ENCODE results near the gene GLOD4. TPM values are rescaled to one million over a fixed set of nuclear protein-coding genes. Genes with fewer than 3 reads are reported as not detected.
"Not testable (repeated sequence)": the region's sequence is repeated elsewhere in the genome, so short reads cannot be mapped to it uniquely, and the experiment has no call there.

GLOD4 gene
- total and polyA plus RNA-seq, 2 experiments from 2014 or later: 76.8 to 85.3 TPM

DNA sequence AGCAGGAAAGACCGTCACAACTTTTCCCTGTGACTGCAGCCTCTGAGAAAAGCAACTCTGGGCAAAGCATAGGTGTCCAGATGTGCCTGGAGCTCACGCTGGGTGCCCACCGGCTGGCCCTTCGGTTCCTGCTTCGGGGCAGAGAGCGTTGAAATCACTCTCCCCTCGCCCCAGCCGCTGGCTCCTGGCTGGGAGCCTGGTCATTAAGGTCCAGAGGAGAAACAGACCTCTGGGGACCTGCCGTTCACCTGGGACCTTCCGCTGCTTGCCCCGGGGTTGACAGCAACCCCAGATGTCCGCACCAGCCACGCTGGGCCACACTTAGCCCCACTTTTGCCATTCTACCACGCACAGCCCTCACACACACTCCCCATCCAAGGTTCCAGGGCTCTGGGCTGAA lies 13.2 kb upstream of the GLOD4 start:
- no peak overlapping the region for H3K4me3 ChIP-seq
- H3K27ac ChIP-seq: no peak overlapping the region

GRCh38 chr17:794876-795275 lies 12.8 kb upstream of the GLOD4 start:
- Histone ChIP-seq H3K4me3 (no peak overlapping the region), H3K4me1 (ENCODE audit: low read depth) (no peaks in the 10 kb centered on the region), H3K9me3 (ENCODE audit: low read depth) (no peaks in the 10 kb centered on the region), H3K36me3 (peaks cover 6% of the 10 kb centered on the region), H3K27ac (no peak overlapping the region), H3K27me3 (no peaks in the 10 kb centered on the region)
- TF ChIP-seq, protein P1, sequence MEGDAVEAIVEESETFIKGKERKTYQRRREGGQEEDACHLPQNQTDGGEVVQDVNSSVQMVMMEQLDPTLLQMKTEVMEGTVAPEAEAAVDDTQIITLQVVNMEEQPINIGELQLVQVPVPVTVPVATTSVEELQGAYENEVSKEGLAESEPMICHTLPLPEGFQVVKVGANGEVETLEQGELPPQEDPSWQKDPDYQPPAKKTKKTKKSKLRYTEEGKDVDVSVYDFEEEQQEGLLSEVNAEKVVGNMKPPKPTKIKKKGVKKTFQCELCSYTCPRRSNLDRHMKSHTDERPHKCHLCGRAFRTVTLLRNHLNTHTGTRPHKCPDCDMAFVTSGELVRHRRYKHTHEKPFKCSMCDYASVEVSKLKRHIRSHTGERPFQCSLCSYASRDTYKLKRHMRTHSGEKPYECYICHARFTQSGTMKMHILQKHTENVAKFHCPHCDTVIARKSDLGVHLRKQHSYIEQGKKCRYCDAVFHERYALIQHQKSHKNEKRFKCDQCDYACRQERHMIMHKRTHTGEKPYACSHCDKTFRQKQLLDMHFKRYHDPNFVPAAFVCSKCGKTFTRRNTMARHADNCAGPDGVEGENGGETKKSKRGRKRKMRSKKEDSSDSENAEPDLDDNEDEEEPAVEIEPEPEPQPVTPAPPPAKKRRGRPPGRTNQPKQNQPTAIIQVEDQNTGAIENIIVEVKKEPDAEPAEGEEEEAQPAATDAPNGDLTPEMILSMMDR (IDR thresholded peaks at IDR 0.05; ENCODE audit: low read depth, low read length): peak; percentile 74
- peak; percentile 77 to 78 for DNase-seq (ENCODE audit: low read depth in 1 of 2, low spot score in 1 of 2)

More for the DNA sequence above, 13.2 kb upstream of the GLOD4 start:
- no peaks in the 10 kb centered on the region for H3K9me3 ChIP-seq (ENCODE audit: low read depth)
- TF ChIP-seq, protein P1 (IDR thresholded peaks at IDR 0.05; ENCODE audit: low read depth, low read length): no peak
- H3K27me3 ChIP-seq: no peaks in the 10 kb centered on the region
- no peak for DNase-seq (ENCODE audit: low read depth in 1 of 2, low spot score in 1 of 2)
- peaks cover 9% of the 10 kb centered on the region for H3K36me3 ChIP-seq
- no peaks in the 10 kb centered on the region for H3K4me1 ChIP-seq (ENCODE audit: low read depth)

DNA sequence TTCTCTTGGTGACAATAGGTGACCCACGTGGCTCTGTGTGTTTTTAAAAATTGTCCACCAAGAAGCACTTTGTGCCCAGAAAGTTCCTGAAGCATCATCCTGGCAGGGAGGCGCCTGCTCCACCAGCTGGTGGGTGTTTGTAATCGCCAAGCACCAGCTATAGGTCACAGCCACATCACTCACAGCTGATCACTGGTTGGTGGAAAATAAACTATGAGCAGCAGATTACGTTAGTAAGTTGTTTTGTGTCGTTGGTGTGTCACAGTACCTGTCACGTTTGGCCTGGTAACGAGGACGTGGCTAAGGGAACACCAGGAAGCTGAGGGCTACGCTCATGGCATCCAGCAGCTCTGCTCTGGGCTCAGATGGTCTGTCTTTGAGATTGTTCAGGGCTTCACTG lies 10.2 kb upstream of the GLOD4 start:
- TF ChIP-seq, protein P1 (IDR thresholded peaks at IDR 0.05; ENCODE audit: low read depth, low read length): no peak
- Histone ChIP-seq H3K27me3 (no peaks in the 10 kb centered on the region), H3K4me3 (no peak overlapping the region), H3K36me3 (peaks cover 6% of the 10 kb centered on the region), H3K27ac (no peak overlapping the region), H3K4me1 (ENCODE audit: low read depth) (no peaks in the 10 kb centered on the region), H3K9me3 (ENCODE audit: low read depth) (no peaks in the 10 kb centered on the region)
- no peak for DNase-seq (ENCODE audit: low read depth in 1 of 2, low spot score in 1 of 2)

DNA sequence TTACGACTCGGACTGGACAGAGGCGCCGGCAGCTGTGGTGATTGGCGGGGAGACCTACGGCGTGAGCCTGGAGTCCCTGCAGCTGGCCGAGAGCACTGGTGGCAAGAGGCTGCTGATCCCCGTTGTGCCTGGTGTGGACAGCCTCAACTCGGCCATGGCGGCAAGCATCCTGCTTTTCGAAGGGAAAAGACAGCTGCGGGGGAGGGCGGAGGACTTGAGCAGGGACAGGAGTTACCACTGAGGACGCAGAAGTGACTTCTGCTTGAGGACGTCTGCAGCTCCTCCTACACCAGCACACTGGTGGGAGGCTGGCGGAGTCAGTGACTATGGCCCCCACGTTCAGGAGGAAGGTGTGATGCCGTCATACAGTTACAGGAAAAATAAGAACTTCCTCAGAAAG lies 9.7 kb upstream of the GLOD4 start:
- no peaks in the 10 kb centered on the region for H3K27me3 ChIP-seq
- DNase-seq (ENCODE audit: low read depth in 1 of 2, low spot score in 1 of 2): no peak
- TF ChIP-seq, protein P1 (IDR thresholded peaks at IDR 0.05; ENCODE audit: low read depth, low read length): no peak
- peak overlapping the region; percentile 39 for H3K27ac ChIP-seq
- H3K36me3 ChIP-seq: peaks cover 6% of the 10 kb centered on the region
- H3K4me3 ChIP-seq: no peak overlapping the region
- no peaks in the 10 kb centered on the region for H3K4me1 ChIP-seq (ENCODE audit: low read depth)
- no peaks in the 10 kb centered on the region for H3K9me3 ChIP-seq (ENCODE audit: low read depth)

DNA sequence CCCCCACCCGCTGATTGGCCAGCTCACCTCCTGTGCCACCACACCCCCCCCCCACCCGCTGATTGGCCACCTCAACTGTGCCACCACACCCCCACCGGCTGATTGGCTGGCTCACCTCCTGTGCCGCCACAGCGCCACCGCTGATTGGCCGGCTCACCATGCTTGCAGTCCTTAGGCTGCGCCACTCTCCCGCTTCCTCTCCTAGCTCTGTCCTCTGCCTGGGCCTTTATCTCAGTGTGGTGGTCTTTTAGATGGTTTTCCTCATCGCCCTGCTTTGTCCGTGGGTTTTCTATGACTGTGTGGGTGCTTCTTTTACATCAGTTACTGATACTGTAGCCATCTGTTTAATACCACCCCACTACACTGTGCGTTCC lies 8.8 kb upstream of the GLOD4 start:
- not testable (repeated sequence) for H3K9me3 ChIP-seq (ENCODE audit: low read depth); H3K36me3 ChIP-seq; H3K27me3 ChIP-seq; H3K4me3 ChIP-seq; H3K4me1 ChIP-seq (ENCODE audit: low read depth)
- H3K27ac ChIP-seq: peak overlapping the region; percentile 39
- peak in 1 of 2 donors; percentile 47 for DNase-seq (ENCODE audit: low read depth in 1 of 2, low spot score in 1 of 2)

DNA sequence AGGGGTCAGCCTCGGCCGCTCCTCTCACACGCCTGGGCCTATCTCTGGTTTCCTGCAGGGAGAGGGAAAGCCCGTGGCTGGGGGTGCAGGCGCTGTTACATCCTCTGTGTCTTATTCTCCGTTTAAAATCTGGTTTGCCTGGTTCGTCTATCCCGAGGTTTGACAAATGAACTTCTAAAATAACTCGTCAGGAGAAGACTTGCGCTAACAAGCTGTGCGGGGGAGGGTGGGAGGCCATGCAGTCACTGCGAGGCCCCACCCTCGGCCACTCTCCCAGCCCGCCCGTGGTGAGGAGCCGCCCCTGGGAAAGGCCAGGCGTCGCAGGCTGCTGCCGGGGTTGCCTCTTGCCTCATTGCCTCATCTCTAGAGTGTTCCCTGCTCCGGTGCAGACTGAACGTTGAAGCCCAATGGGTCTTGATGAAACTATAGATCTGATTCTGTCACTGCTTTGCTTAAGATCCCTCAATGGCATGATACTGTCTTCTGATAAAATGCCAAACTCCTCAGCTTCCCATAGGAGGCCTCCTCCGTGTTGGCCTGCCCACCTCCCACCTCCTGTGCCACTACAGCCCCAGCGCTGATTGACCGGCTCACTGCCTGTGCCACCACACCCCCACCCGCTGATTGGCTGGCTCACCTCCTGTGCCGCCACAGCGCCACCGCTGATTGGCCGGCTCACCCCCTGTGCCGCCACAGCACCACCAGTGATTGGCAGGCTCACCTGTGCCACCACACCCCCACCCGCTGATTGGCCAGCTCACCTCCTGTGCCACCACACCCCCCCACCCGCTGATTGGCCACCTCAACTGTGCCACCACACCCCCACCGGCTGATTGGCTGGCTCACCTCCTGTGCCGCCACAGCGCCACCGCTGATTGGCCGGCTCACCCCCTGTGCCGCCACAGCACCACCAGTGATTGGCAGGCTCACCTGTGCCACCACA lies 8.1 kb upstream of the GLOD4 start:
- not testable (repeated sequence) for H3K4me1 ChIP-seq (ENCODE audit: low read depth)
- peak; percentile 50 to 70 for DNase-seq (ENCODE audit: low read depth in 1 of 2, low spot score in 1 of 2)

More for the DNA sequence above, 8.1 kb upstream of the GLOD4 start:
- not testable (repeated sequence) for H3K9me3 ChIP-seq (ENCODE audit: low read depth); H3K27me3 ChIP-seq; H3K36me3 ChIP-seq; H3K4me3 ChIP-seq
- H3K27ac ChIP-seq: peak overlapping the region; percentile 73
